ENCODE results near the gene OTOGL. TPM values are rescaled to one million over a fixed set of nuclear protein-coding genes. Genes with fewer than 3 reads are reported as not detected.
"Not testable (repeated sequence)": the region's sequence is repeated elsewhere in the genome, so short reads cannot be mapped to it uniquely, and the experiment has no call there.

Gene OTOGL
- total RNA-seq, 1 donor from 2014 or later: 0.09 TPM

- H3K36me3 ChIP-seq: no peaks in the 10 kb centered on the region
- H3K4me1 ChIP-seq: peaks cover 5% of the 10 kb centered on the region
- no peak overlapping the region for H3K4me3 ChIP-seq
- no peaks in the 10 kb centered on the region for H3K9me3 ChIP-seq
- ATAC-seq (no peak), DNase-seq (no peak)
- intact Hi-C loops (cut with DNase I): no loop called here
- H3K27me3 ChIP-seq: no peaks in the 10 kb centered on the region
- no peak overlapping the region for H3K27ac ChIP-seq
- TF ChIP-seq, protein P1, sequence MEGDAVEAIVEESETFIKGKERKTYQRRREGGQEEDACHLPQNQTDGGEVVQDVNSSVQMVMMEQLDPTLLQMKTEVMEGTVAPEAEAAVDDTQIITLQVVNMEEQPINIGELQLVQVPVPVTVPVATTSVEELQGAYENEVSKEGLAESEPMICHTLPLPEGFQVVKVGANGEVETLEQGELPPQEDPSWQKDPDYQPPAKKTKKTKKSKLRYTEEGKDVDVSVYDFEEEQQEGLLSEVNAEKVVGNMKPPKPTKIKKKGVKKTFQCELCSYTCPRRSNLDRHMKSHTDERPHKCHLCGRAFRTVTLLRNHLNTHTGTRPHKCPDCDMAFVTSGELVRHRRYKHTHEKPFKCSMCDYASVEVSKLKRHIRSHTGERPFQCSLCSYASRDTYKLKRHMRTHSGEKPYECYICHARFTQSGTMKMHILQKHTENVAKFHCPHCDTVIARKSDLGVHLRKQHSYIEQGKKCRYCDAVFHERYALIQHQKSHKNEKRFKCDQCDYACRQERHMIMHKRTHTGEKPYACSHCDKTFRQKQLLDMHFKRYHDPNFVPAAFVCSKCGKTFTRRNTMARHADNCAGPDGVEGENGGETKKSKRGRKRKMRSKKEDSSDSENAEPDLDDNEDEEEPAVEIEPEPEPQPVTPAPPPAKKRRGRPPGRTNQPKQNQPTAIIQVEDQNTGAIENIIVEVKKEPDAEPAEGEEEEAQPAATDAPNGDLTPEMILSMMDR (IDR thresholded peaks at IDR 0.05): no peak
Measured at GRCh38 chr12:80242321-80242720, 143.0 kb downstream of the OTOGL start.

- H3K4me3 ChIP-seq; H3K36me3 ChIP-seq; H3K27ac ChIP-seq; intact Hi-C loops (cut with DNase I); ATAC-seq; H3K27me3 ChIP-seq; H3K9me3 ChIP-seq; H3K4me1 ChIP-seq; DNase-seq: not testable (repeated sequence)
Measured at GRCh38 chr12:80249581-80249980, 150.2 kb downstream of the OTOGL start.

GRCh38 chr12:80257920-80258319, 158.6 kb downstream of the OTOGL start:
- Histone ChIP-seq H3K9me3 (no peaks in the 10 kb centered on the region), H3K4me1 (no peaks in the 10 kb centered on the region), H3K27ac (no peak overlapping the region), H3K36me3 (no peaks in the 10 kb centered on the region), H3K4me3 (no peak overlapping the region), H3K27me3 (no peaks in the 10 kb centered on the region)
- TF ChIP-seq, protein P1 (IDR thresholded peaks at IDR 0.05): no peak
- no peak for DNase-seq
- ATAC-seq: no peak
- intact Hi-C loops (cut with DNase I): no loop called here

DNA sequence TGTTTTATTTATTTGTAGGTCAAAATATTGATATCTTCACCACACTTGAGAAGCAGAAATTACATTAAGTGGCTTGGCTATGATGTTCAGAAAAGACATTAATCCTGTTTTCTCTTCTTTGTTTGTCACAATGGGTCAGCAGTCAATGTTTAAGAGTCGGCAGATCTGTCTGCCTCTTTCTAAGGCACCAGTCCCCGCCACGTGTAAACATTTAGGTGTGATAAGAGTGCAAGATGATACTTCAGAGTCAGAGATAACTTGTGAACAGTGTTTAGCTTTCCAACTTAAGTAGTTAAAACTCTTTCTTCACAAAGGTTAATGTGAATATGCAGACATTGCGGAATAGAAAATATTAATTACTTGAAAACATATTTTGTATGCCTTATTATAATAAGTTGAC, 160.9 kb downstream of the OTOGL start:
- no peak for ATAC-seq
- H3K4me1 ChIP-seq: no peaks in the 10 kb centered on the region
- H3K27me3 ChIP-seq: no peaks in the 10 kb centered on the region
- intact Hi-C loops (cut with DNase I): no loop called here
- DNase-seq: no peak
- H3K9me3 ChIP-seq: no peaks in the 10 kb centered on the region
- TF ChIP-seq, protein P1 (IDR thresholded peaks at IDR 0.05): no peak
- no peak overlapping the region for H3K4me3 ChIP-seq
- no peaks in the 10 kb centered on the region for H3K36me3 ChIP-seq
- no peak overlapping the region for H3K27ac ChIP-seq

DNA sequence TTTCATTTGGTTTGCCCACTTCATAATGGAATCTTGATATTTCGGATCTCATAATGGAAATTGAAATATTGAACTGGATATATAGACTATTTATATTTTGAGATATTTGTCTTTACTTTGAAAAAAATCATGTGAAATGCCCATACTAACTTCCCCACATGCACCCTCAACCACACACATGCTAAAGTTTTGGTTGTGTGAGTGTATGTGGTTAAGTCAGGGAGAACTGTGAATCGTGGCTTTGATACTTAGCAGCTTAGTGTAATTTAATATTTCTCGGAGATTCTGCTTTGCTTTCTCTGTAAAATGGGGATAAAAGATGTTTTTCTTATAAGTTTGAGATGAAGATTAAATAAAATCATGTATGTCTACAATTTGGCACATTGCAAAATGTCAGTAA, 162.1 kb downstream of the OTOGL start:
- H3K27me3 ChIP-seq: peaks cover 3% of the 10 kb centered on the region
- intact Hi-C loops (cut with DNase I): no loop called here

DNA sequence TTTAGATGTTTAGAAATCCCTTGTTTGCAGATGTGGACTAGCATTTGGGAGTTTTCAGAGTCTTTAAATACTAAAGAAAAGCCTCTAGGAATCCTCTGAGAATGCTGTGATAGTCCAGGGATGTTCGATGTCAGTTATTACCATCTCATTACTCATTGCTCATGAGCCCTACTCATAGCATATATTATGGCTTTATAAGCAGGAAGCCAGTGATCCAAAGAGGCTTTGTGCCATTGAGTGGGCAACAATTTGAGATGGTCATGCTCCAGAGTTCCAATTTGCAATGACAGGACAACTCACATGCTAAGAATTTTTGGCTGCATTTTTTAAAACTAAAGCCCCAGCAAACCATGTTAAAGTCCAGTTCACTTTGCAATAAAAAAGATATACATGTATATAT, 163.0 kb downstream of the OTOGL start:
- Histone ChIP-seq H3K4me1 (no peaks in the 10 kb centered on the region), H3K9me3 (no peaks in the 10 kb centered on the region), H3K4me3 (no peak overlapping the region), H3K36me3 (no peaks in the 10 kb centered on the region), H3K27me3 (peaks cover 3% of the 10 kb centered on the region), H3K27ac (no peak overlapping the region)
- intact Hi-C loops (cut with DNase I): no loop called here
- no peak for ATAC-seq
- TF ChIP-seq, protein P1 (IDR thresholded peaks at IDR 0.05): no peak
- no peak for DNase-seq

More for the DNA sequence above, 162.1 kb downstream of the OTOGL start:
- no peak for ATAC-seq
- Histone ChIP-seq H3K27ac (no peak overlapping the region), H3K36me3 (no peaks in the 10 kb centered on the region), H3K9me3 (no peaks in the 10 kb centered on the region), H3K4me3 (no peak overlapping the region), H3K4me1 (no peaks in the 10 kb centered on the region)
- no peak for DNase-seq
- TF ChIP-seq, protein P1 (IDR thresholded peaks at IDR 0.05): no peak
